Activated gamma-delta T cell treated with anti-CD3 and anti-CD28 coated beads, Interleukin-2, amount 50 U/mL, for 16 hours (primary cell): ENCODE results near the gene DLX2.
A peak's percentile ranks its signal among the peaks of the same experiment; 100 is the strongest.
"Not testable (repeated sequence)": the region's sequence is repeated elsewhere in the genome, so short reads cannot be mapped to it uniquely, and the experiment has no call there.

Experiments used
- DNase-seq: peaks from one replicate; pipeline ENCODE4 v3.0.0-alpha.2; 2020; ENCODE audit warnings: low read depth

Gene DLX2

DNA sequence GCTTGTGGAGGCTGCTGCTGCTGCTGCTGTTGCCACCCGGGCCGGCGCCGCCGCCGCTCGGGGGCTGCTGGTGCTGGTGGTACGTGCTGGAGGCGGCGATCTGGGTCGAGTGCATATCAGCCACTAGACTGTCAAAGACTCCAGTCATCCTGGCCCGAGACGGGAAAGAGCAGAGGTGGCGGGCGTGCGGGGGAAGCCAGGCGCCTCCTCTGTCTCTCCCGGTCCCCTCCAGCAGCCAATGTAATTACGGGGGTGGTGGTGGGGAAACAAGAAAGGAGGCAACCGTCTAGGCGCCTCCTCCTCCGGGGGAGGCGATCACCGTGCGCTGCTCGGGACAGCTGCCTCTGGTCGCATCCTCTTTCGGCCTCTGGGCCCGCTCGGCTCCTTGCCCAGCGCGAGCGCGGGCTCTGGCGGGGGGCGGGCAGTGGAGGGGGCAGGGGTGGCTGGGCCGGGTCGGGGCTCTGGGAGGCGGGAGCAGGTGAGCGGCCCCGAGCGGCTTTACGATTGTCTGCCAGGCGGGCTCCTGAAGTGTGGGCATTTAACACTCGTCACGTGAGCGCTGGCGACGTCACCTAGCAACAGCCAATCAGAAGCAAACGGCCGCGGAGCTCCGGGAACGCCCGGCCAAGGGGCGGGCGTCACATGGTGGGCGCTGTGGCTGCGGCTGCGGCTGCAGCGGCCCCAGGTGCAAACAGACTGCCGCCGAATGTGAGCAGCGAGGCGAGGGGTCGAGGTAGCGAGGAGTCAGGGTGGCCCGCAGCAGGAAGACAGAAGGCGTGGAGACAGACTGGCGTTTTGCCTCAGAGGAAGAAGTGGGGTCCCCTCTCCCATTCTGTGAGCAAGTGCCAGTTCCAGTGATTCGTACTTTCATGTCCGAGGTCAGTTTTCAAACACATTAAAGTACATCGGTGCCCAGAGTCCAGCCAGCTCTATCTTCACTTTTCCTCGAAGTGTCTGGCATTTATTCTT, at the start of gene DLX2:
TSS of gene DLX2 (minus strand) at position 510 of the 969 bp plus-strand sequence. CDS start at position 148, 362 bp downstream.
- DNase-seq: peak; percentile 41

DNA sequence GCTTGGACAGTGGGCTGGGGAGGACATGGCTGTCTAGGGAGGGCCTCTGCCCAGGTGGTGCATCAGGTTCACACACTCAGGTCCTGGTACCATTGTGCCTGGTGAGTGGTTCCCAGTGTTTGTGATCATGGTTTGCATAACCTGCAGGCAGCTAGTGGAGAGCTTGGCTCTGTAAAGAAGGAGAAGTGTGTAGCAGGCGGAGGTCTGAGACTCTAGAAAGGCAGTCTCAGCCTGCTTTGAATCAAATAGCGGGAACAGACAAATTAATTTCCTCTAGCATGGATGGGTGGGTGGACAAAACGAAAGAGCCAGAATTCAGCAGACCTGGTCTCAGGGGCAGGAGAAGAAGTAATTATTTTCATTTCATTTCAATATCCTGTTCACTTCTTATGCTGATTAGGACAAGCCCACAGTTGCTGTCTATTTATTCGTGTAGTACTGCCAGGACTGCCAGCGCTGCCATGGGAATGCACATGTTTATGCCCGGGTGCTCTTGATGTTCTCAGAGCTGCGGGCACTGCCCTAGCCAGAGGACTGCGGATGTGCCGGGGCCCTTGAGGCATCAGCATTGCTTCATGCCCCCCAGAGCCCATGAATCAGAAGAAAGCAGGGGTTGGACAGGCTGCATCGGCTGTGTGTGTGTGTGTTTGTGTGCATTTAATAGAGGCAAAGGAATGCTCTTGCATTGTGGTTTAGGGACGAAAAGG, 45.4 kb upstream of the DLX2 start:
- no peak for DNase-seq

GRCh38 chr2:172143817-172144216, 41.1 kb upstream of the DLX2 start:
- no peak for DNase-seq

DNA sequence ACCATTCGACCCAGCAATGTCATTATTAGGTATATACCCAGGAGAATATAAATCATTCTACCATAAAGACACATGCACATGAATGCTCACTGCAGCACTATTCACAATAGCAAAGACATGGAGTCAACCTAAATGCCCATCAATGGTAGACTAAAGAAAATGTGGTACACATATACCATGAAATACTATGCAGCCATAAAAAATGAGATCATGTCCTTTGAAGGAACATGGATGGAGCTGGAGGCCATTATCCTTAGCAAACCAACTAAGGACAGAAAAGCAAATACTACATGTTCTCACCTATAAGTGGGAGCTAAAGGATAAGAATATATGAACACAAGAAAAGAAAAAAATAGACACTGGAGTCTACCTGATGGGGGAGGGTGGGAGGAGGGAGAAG, 36.0 kb upstream of the DLX2 start:
- not testable (repeated sequence) for DNase-seq

DNA sequence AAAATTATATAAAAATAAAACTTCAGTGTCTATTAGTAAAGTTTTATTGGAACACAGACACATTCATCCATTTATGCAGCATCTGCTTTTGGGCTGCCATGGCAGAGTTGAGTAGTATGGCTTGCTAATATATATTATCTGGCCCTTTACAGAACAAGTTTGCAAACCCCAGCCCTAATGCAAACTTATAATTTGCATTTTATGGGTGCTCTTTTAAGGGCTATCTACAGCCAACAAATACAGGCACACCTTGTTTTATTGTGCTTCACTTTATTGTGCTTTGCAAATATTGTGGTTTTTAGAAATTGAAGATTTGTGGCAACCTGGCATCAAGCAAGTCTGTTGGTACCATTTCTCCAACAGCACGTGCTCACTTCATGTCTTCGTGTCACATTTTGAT, 35.2 kb upstream of the DLX2 start:
- DNase-seq: no peak

GRCh38 chr2:172137109-172137508, 34.4 kb upstream of the DLX2 start:
- DNase-seq: no peak

DNA sequence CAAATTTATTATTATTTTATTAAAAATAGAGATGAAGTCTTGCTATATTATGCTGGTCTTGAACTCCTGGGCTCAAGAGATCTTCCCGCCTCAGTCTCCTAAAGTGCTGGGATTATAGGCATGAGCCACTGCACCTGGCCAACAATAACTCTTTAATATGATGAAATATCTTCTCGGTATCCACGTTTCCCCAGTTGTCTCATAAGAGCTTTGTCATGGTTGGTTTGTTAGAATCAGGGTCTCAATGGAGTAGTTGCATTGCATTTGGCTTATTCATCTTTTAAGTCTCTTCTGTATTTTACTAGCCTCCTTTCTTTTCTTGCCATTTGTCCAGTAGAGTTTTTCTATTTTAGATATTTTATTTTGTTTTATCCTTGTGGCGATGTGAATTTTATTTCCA, 32.7 kb upstream of the DLX2 start:
- no peak for DNase-seq

- no peak for DNase-seq
These were observed 31.6 kb upstream of the DLX2 start for GRCh38 chr2:172134270-172134669.

- DNase-seq: no peak
These were observed 29.2 kb upstream of the DLX2 start for GRCh38 chr2:172131713-172132555.

DNA sequence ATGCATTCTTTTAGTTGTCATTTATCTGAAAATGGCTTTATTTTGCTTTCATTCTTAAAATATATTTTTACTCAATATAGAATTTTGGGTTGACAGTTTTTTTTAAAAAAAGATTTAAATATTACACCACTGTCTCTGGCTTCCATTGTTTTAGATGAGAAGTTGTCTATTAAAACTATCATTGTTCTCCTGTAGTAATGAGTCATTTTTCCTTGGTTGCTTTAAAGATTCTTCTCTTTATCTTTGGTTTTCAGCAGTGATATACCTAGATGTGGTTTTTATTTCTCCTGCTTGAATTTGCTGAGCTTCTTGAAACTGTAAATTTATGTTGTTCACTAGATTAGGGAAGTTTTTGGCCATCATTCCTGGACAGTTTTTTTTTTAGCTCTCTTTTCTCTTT, 26.7 kb upstream of the DLX2 start:
- DNase-seq: no peak

DNA sequence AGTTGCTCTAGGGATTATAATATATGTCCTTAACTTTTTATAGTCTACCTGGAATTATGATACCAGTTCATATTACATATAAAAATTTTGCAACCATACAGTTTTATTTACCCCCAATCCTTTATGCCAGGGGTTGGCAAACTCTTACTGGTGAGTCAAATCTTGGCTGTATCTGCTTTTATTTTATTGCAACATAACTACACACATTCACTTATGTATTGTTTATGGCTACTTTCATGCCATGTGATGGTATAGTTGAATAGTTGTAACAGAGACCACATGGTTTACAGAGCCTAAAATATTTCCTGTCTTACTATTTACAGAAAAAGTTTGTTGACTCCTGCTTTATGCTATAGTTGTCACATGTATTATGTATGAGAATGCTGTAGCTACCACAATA, 25.8 kb upstream of the DLX2 start:
- no peak for DNase-seq

DNA sequence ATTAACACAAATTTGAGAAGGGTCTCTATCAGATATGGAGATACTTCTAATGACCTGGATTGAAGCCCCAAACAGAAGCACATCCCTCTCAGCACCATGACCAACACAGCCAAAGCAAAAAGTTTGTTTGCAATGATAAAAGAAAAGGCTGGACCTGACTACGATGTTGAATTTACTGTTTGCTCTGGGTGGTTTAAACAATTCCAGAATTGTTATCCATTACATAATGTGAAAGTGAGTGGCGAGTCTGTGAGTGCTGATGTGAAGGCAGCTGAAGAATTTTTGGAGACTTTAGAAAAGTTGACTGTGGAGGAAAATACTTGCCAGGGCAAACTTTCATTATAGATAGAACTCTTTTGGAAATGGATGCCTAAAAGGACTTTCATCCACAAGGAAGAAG, 17.4 kb upstream of the DLX2 start:
- DNase-seq: no peak

DNA sequence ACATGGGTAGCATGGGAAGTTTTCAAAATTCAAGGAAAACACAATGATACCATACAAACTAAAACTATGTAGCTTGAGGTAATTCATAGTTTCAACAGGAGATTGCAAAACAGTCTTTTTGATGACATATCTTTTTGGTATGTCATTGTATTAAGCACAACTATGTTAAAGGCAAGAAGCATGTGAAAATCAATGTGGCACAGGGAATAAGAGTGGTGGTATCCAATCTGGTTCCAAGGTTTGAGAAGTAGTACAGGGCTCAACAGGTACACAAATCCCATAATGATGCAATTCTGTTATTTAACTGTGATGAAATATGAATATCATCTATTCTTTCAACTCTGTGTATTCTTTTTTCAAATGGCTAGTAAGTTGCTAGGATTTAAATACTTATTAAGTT, 16.4 kb upstream of the DLX2 start:
- no peak for DNase-seq

- DNase-seq: no peak
These were observed 13.4 kb upstream of the DLX2 start for GRCh38 chr2:172116107-172116506.

DNA sequence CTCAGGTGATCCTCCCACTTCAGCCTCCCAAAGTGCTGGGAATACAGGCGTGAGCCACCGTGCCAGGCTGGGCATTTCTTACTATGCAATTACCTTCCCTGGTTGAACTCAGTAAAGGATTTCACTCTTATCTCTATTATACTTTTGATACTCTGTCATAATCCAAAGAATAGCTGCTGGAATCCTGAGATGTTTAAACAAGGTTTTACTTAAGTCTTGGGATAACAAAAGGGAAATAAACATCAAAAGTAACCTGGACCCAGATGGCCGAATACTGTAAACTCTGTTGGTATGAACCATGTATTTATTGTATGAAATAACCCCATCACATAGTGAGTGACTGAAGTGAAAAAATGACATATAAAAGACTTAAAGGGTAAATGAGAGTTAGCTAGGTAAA, 11.9 kb upstream of the DLX2 start:
- DNase-seq: no peak

GRCh38 chr2:172114176-172114575, 11.5 kb upstream of the DLX2 start:
- DNase-seq: not testable (repeated sequence)

DNA sequence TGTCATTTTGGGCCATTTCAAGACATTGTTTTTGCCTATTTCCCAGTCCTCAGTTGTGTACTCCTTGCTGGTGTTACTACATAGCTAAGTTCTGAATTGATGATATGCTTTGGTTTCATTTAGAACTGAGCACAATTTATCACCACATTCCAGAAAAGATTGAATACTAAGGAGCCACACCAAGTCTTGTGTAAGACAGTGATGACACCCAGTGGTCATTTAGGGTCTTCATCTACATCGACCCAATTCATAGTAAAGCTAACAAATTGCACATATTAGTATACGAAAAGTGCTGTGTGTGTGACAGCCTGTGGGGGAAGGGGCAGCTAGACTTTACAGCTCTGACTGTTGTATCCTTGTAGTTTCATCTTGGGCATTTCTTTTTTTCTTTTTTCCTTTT, 10.9 kb upstream of the DLX2 start:
- no peak for DNase-seq

- no peak for DNase-seq
These were observed 7.5 kb upstream of the DLX2 start for GRCh38 chr2:172109988-172110811.

GRCh38 chr2:172109256-172109987, 6.7 kb upstream of the DLX2 start:
- DNase-seq: no peak

GRCh38 chr2:172108587-172108930, 5.9 kb upstream of the DLX2 start:
- DNase-seq: no peak
